Adrenal gland (tissue), 12 donors: ENCODE results near the gene SLC31A2. TPM values are rescaled to one million over a fixed set of nuclear protein-coding genes. Genes with fewer than 3 reads are reported as not detected.
"Not testable (repeated sequence)": the region's sequence is repeated elsewhere in the genome, so short reads cannot be mapped to it uniquely, and the experiment has no call there.

Experiments used
- DNase-seq, 7 donors: peaks; one replicate each; pipeline ENCODE4 v3.0.0-alpha.2; 2019 to 2020
- H3K27ac ChIP-seq, 5 donors: fragments of 200-600 bp; sonication (generic) in 4 of 5; 1 replicate in 3 of 5; 2 replicates in 2 of 5; pipeline versions ENCODE4 v1.5.1 to v1.8.0; 2016 to 2020; ENCODE audit warnings: mild to moderate bottlenecking in 1 of 5
- H3K27me3 ChIP-seq: fragments of 200-600 bp; 2 replicates; pipeline ENCODE4 v1.8.0; 2021
- H3K36me3 ChIP-seq, 2 donors: fragments of 200-600 bp; replicated peaks in 1 of 2; 1 replicate in 1 of 2; 2 replicates in 1 of 2; pipeline versions ENCODE4 v1.5.1 to v1.8.0; 2018 to 2022
- H3K4me1 ChIP-seq, 2 donors: fragments of 200-600 bp; replicated peaks in 1 of 2; 1 replicate in 1 of 2; 2 replicates in 1 of 2; pipeline versions ENCODE4 v1.5.1 to v1.8.0; 2018 to 2021
- H3K4me3 ChIP-seq, 4 donors: fragments of 200-600 bp; sonication (generic) in 3 of 4; one replicate each; pipeline ENCODE4 v1.5.1; 2016 to 2018
- H3K9me3 ChIP-seq, 3 donors: fragments of 200-600 bp; sonication (generic) in 1 of 3; replicated peaks in 1 of 3; 1 replicate in 2 of 3; 2 replicates in 1 of 3; pipeline versions ENCODE4 v1.5.1 to v1.8.0; 2016 to 2021
- POLR2A ChIP-seq, 2 donors: fragments of 450-650 bp; IDR thresholded peaks; one replicate each; pipeline ENCODE4 v1.6.1; 2017; ENCODE audit warnings: antibody characterized with exemption in 2 of 2, mild to moderate bottlenecking in 2 of 2, moderate library complexity in 1 of 2
- WGBS, 4 donors: extraction: QIAGEN DNeasy Blood & Tissue Kit in 2 of 4; methylation state at CpG; one replicate each; pipeline versions ENCODE4 v1.1.5 to v1.1.7; 2013 to 2017; 5-methylcytosine and 5-hydroxymethylcytosine counted together
- intact Hi-C, 2 donors: fragments of 100-400 bp; cut with DNase I; formaldehyde crosslinking; loops; one replicate each; pipeline versions ENCODE4 v1.14.1 to v1.15.0; 2022 to 2023
- polyA plus RNA-seq, 3 donors: library from polyadenylated mRNA; stranded (reverse); fragments of 200-250 nt in 2 of 3; fragments of 350-450 nt in 1 of 3; fragmentation: Illumina TruSeq in 1 of 3; extraction: RNeasy Lipid Tissue Mini Kit (QIAGEN cat#74804) in 1 of 3; gene quantifications; one replicate each; pipeline ENCODE4 v1.2.3, GENCODE V29; 2013 to 2014
- total RNA-seq, 9 donors: library from RNA; depleted of rRNA in 4 of 9; stranded (reverse); fragments of >200 nt in 4 of 9; fragments of 120-200 nt in 1 of 9; fragmentation: NEBNext Ultra II Directional in 1 of 9; extraction: Animal tissue kit (Norgen Biotek cat#: 25700) in 1 of 9; gene quantifications; one replicate each; pipeline versions ENCODE4 v1.1.0 to v1.2.4, GENCODE V29; 2013 to 2023
- TF ChIP-seq, protein P1 (sequence below), 6 experiments: fragments of 450-650 bp in 4 of 6; fragments of 200-600 bp in 2 of 6; sonication (generic) in 1 of 6; IDR thresholded peaks; 1 replicate in 5 of 6; 2 replicates in 1 of 6; pipeline versions ENCODE4 v1.5.1 to v1.8.0; 2016 to 2021; ENCODE audit warnings: antibody characterized with exemption in 6 of 6, mild to moderate bottlenecking in 2 of 6, moderate library complexity in 1 of 6
- donor health status: healthy with polysubstance abuse.
- donor health status: Bipolar disorder and iron deficiency.
- donor health status: DM: yes; HTN: yes; CAD: no.
- donor health status: DM: no; HTN: no; CAD: no.
- donor health status: DM: no; HTN: no; CAD: no.
- donor health status: DM: yes; HTN: yes; CAD: no.

Gene SLC31A2
- total and polyA plus RNA-seq, 12 donors = 9.1 to 50.8 (median 20.9) TPM

DNA sequence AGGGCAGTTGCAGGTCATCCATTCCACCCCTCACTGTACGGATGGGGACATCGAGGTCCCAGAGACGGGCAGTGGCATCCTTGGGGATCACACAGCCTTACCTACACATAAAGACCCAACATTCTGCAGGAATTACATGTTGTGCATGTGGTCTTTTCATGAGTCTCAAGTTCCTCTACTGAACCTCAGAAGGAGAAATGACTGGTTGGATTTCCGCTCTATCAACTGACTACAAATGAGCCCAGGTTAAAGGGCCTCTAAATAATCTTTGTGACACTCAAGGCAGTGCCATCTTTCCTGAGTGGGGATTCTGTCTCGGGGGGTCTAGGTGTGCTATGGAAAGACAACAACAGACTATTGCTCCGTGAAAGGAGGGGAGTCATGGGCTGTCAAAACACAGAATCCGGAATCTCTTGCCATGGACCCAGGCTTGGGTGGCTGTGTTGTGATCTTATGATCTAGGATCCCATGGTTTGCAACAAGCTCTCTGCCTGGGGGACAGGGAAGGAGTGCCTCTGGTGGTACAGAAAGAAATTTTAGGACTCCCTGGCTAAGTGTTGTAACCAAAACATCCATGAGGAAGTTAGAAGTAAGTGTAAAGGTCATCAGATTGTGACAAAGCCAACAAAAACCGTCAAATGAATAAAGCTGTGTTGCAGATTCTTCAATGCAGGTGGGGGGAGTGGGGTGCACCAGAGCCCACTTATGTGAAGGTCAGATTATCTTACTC lies 1.9 kb upstream of the SLC31A2 start:
- 83 to 94% (median 85%) methylated on average over 8 of the region's 8 CpGs for WGBS, 4 donors
- H3K36me3 ChIP-seq = no peaks in the 10 kb centered on the region
- intact Hi-C loops = no loop called here
- H3K4me3 ChIP-seq = no peak overlapping the region
- TF ChIP-seq, protein P1, sequence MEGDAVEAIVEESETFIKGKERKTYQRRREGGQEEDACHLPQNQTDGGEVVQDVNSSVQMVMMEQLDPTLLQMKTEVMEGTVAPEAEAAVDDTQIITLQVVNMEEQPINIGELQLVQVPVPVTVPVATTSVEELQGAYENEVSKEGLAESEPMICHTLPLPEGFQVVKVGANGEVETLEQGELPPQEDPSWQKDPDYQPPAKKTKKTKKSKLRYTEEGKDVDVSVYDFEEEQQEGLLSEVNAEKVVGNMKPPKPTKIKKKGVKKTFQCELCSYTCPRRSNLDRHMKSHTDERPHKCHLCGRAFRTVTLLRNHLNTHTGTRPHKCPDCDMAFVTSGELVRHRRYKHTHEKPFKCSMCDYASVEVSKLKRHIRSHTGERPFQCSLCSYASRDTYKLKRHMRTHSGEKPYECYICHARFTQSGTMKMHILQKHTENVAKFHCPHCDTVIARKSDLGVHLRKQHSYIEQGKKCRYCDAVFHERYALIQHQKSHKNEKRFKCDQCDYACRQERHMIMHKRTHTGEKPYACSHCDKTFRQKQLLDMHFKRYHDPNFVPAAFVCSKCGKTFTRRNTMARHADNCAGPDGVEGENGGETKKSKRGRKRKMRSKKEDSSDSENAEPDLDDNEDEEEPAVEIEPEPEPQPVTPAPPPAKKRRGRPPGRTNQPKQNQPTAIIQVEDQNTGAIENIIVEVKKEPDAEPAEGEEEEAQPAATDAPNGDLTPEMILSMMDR (IDR thresholded peaks at IDR 0.05) = peak in 1 of 6 experiments; percentile 6
- TF ChIP-seq POLR2A (IDR thresholded peaks at IDR 0.05) = no peak
- peak overlapping the region in 1 of 5 donors; percentile 18 for H3K27ac ChIP-seq
- DNase-seq = peak in 1 of 7 donors; percentile 52
- no peaks in the 10 kb centered on the region for H3K9me3 ChIP-seq
- H3K27me3 ChIP-seq = no peaks in the 10 kb centered on the region
- peaks cover 19 to 33% of the 10 kb centered on the region in 2 donors for H3K4me1 ChIP-seq

DNA sequence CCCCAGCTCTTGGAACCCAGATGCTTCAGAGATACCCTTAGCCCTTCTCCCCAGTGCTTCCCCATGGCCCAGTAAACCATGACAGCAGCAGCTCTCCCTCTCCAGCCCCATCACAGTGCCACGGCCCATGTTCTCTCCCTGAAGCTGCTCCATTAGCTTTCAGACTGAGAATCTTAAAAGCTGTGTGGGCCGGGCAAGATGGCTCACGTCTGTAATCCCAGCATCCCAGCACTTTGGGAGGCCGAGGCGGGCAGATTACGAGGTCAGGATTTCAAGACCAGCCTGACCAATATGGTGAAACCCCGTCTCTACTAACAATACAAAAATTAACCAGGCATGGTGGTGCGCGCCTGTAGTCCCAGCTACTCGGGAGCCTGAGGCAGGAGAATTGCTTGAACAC lies 1.2 kb upstream of the SLC31A2 start:
- H3K9me3 ChIP-seq, H3K36me3 ChIP-seq, intact Hi-C loops, H3K27me3 ChIP-seq, H3K4me3 ChIP-seq: not testable (repeated sequence)
- WGBS, 4 donors = 93 to 96% (median 95%) methylated on average over 10 of the region's 10 CpGs
- Histone ChIP-seq H3K4me1 (peaks cover 19 to 39% of the 10 kb centered on the region in 2 donors), H3K27ac (peak overlapping the region in 1 of 5 donors; percentile 18)
- DNase-seq = peak in 1 of 7 donors; percentile 52

DNA sequence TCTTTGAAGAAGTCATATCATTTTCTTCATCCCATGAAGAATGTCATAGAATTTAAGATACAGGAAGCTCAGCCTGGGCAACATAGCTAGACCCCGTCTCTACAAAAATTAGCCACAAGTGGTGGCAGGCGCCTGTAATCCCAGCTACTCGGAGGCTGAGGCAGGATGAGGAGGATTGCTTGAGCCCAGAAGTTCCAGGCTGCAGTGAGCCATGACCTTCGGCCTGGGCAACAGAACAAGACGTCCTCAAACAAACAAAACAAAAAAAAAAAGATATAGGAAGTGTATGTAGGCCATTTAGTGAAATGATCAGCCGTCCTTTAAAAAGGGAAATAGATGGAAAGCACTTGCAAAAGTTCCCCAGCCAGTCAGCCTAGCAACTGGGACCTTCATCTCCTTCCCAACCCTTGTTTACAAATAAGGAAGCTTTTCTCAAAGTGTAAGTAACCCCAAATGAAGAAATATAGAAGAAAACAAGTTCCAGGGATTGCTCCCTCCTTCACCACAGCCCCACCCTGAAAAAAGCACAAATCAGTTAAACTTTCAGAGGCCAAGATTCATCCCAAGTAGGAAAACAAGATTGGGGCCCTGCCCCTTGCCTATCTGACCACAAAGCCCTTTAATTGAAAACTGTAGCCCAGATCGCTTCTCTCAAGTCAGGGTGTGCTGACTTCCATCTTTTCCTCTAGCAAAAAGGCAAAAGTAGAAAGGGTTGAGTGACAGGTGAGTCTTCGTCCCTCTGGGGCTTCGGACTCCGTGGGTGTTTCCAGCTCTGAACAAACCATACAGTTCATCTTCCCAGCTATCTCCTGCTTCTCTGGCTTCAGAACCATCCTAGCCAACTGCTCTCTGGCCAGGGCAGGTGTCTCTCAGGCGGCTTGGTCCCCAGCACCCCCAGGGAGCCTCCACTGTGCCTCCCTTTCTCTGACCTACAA lies 1.2 kb downstream of the SLC31A2 start:
- Histone ChIP-seq H3K4me1 (peaks cover 19 to 54% of the 10 kb centered on the region in 2 donors), H3K4me3 (peak overlapping the region in 3 of 4 donors; percentile 61 to 93 (median 84)), H3K27ac (peak overlapping the region in 4 of 5 donors; percentile 81 to 93 (median 86)), H3K36me3 (no peaks in the 10 kb centered on the region), H3K9me3 (no peaks in the 10 kb centered on the region), H3K27me3 (no peaks in the 10 kb centered on the region)
- intact Hi-C loops = no loop called here
- TF ChIP-seq, protein P1 (IDR thresholded peaks at IDR 0.05) = no peak
- peak in 1 of 2 donors; percentile 13 for TF ChIP-seq POLR2A (IDR thresholded peaks at IDR 0.05)
- 43 to 57% (median 44%) methylated on average over 11 of the region's 11 CpGs for whole genome bisulfite sequencing, 4 donors
- peak in 4 of 7 donors; percentile 49 to 63 (median 56) for DNase-seq

DNA sequence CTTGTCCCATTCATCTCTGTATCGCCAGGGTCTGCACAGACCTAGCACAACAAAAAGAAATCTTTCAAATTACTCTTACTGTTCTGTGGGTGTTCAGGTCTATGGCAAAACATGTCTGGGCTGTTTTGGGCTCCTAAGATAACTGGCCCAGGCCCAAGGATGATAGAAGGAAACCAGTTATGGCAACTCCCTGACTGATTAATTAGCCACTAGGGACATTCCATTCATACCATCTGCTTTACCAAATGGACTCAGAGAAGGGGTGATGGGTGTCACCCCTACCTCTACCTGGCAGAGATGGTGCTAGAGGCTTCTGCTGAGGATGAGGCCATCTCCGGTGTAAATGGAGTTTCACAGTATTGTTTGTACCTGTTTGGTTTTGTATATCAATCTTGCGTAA lies 1.9 kb downstream of the SLC31A2 start:
- no peaks in the 10 kb centered on the region for H3K36me3 ChIP-seq
- no peaks in the 10 kb centered on the region for H3K27me3 ChIP-seq
- H3K4me3 ChIP-seq = peak overlapping the region in 1 of 4 donors; percentile 84
- H3K27ac ChIP-seq = peak overlapping the region in 2 of 5 donors; percentile 87 to 93
- H3K4me1 ChIP-seq = peaks cover 19 to 55% of the 10 kb centered on the region in 2 donors
- WGBS, 4 donors = 85 to 94% (median 93%) methylated on average over 3 of the region's 3 CpGs
- intact Hi-C loops = no loop called here
- peak in 2 of 7 donors; percentile 26 to 45 for DNase-seq
- H3K9me3 ChIP-seq = no peaks in the 10 kb centered on the region
- TF ChIP-seq, protein P1 (IDR thresholded peaks at IDR 0.05) = no peak
- TF ChIP-seq POLR2A (IDR thresholded peaks at IDR 0.05) = no peak
